CD4-positive, alpha-beta T cell (primary cell): Measurements from ENCODE around the gene RPL26. TPM values are rescaled to one million over a fixed set of nuclear protein-coding genes. Genes with fewer than 3 reads are reported as not detected.
"Not testable (repeated sequence)": the region's sequence is repeated elsewhere in the genome, so short reads cannot be mapped to it uniquely, and the experiment has no call there.

Experiments
- ATAC-seq: fragments of 200-7000 bp; cut with Tn5 transposase; one replicate; pipeline ENCODE4 v1.10.0; 2022; ENCODE audit warnings: mild to moderate bottlenecking; ENCODE audit not compliant: poor library complexity
- CTCF ChIA-PET: fragments of 350-600 bp; sonication (Branson Sonifier 250); formaldehyde crosslinking; loops from one replicate; lab custom pipeline; 2021; ENCODE audit warnings: antibody characterized with exemption, inconsistent platforms; lab: Charles Lee
- POLR2A ChIA-PET: fragments of 350-600 bp; sonication (Branson Sonifier 250); formaldehyde crosslinking; loops from one replicate; lab custom pipeline; 2021; ENCODE audit warnings: antibody characterized with exemption, inconsistent platforms; lab: Charles Lee
- DNase-seq, 14 experiments: peaks; one replicate each; pipeline ENCODE4 v3.0.0-alpha.2; 2013 to 2020; ENCODE audit warnings: mixed read lengths in 2 of 14
- H3K27ac ChIP-seq, 2 donors: one replicate each; pipeline versions ENCODE4 v1.5.1 to v1.7.0; 2013; ENCODE audit warnings: low read length in 2 of 2, low read depth in 1 of 2, mild to moderate bottlenecking in 1 of 2
- H3K27me3 ChIP-seq, 2 experiments: 1 replicate in 1 of 2; 2 replicates in 1 of 2; pipeline versions ENCODE4 v1.6.1 to v1.7.0; 2013; ENCODE audit warnings: low read length in 2 of 2, control low read depth in 1 of 2, mild to moderate bottlenecking in 1 of 2, moderate library complexity in 1 of 2; ENCODE audit not compliant: insufficient read depth in 2 of 2, control insufficient read depth in 1 of 2
- H3K36me3 ChIP-seq: one replicate; pipeline ENCODE4 v1.6.1; 2013; ENCODE audit warnings: low read length, control low read depth; ENCODE audit not compliant: insufficient read depth
- H3K4me1 ChIP-seq: one replicate; pipeline ENCODE4 v1.6.1; 2013; ENCODE audit warnings: low read length, control low read depth; ENCODE audit not compliant: insufficient read depth
- H3K4me3 ChIP-seq: one replicate; pipeline ENCODE4 v1.5.1; 2013; ENCODE audit warnings: mild to moderate bottlenecking, low read length, moderate library complexity
- H3K9me3 ChIP-seq, 2 experiments: 1 replicate in 1 of 2; 2 replicates in 1 of 2; pipeline versions ENCODE4 v1.6.1 to v1.7.0; 2013; ENCODE audit warnings: low read length in 2 of 2, mild to moderate bottlenecking in 2 of 2, control low read depth in 1 of 2, moderate library complexity in 1 of 2; ENCODE audit not compliant: control insufficient read depth in 1 of 2, insufficient read depth in 1 of 2
- H3K27ac Mint-ChIP-seq: one replicate; pipeline ENCODE4 v1.8.0; 2020; ENCODE audit warnings: mixed read lengths
- H3K27me3 Mint-ChIP-seq: one replicate; pipeline ENCODE4 v1.8.0; 2021; ENCODE audit warnings: mixed read lengths
- H3K36me3 Mint-ChIP-seq: one replicate; pipeline ENCODE4 v1.8.0; 2021; ENCODE audit warnings: low read depth, mixed read lengths
- H3K4me1 Mint-ChIP-seq: one replicate; pipeline ENCODE4 v1.8.0; 2021; ENCODE audit warnings: low read depth, mixed read lengths
- H3K4me3 Mint-ChIP-seq: one replicate; pipeline ENCODE4 v1.8.0; 2020; ENCODE audit warnings: mild to moderate bottlenecking, mixed read lengths
- H3K9me3 Mint-ChIP-seq: one replicate; pipeline ENCODE4 v1.8.0; 2020; ENCODE audit warnings: mixed read lengths
- intact Hi-C, 2 experiments: fragments of 100-400 bp; cut with DNase I in 1 of 2; cut with micrococcal nuclease in 1 of 2; formaldehyde crosslinking; loops; one replicate each; pipeline versions ENCODE4 v1.15.1 to v1.9.0; 2023 to 2025; cut with DNase I, micrococcal nuclease
- total RNA-seq, 174 experiments: library from RNA in 2 of 174; stranded (reverse) in 2 of 174; gene quantifications; one replicate each; pipeline ENCODE4 v1.2.3 and lab custom pipeline; 2021 to 2026
- TF ChIP-seq, protein P1 (sequence below): fragments of 200-600 bp; IDR thresholded peaks from one replicate; pipeline ENCODE4 v1.8.0; 2022; ENCODE audit warnings: antibody characterized with exemption, mild to moderate bottlenecking

Gene RPL26
- total RNA-seq, 2 experiments from 2014 or later: 2,959 to 3,104 TPM

DNA sequence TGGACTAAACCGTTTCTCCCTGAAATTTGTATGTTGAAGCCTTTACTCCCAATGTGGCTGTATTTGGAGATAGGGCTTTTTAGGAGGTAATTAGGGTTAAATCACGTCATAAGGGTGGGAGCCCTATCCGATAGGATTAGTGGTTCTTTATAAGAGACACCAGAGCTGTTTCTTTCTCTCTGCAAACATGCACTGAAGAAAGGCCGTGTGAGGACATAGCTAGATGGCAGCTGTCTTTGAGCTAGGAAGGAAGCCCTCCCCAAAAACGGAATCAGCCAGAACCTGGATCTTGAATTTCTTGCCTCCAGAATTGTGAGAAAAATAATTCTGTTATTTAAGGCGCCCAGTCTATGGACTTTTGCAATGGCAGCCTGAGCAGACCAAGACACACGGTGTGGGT, 29.3 kb downstream of the RPL26 start:
- H3K27ac ChIP-seq: no peak overlapping the region
- no peaks in the 10 kb centered on the region for H3K36me3 Mint-ChIP-seq
- ChIA-PET POLR2A (no interaction called here), CTCF (no interaction called here)
- no peak overlapping the region for H3K4me3 ChIP-seq
- no peaks in the 10 kb centered on the region for H3K4me1 ChIP-seq
- H3K27ac Mint-ChIP-seq: no peak overlapping the region
- H3K9me3 ChIP-seq: no peaks in the 10 kb centered on the region
- ATAC-seq: no peak
- no peaks in the 10 kb centered on the region for H3K36me3 ChIP-seq
- no peaks in the 10 kb centered on the region for H3K4me1 Mint-ChIP-seq
- H3K4me3 Mint-ChIP-seq: no peak overlapping the region
- H3K9me3 Mint-ChIP-seq: no peaks in the 10 kb centered on the region
- TF ChIP-seq, protein P1, sequence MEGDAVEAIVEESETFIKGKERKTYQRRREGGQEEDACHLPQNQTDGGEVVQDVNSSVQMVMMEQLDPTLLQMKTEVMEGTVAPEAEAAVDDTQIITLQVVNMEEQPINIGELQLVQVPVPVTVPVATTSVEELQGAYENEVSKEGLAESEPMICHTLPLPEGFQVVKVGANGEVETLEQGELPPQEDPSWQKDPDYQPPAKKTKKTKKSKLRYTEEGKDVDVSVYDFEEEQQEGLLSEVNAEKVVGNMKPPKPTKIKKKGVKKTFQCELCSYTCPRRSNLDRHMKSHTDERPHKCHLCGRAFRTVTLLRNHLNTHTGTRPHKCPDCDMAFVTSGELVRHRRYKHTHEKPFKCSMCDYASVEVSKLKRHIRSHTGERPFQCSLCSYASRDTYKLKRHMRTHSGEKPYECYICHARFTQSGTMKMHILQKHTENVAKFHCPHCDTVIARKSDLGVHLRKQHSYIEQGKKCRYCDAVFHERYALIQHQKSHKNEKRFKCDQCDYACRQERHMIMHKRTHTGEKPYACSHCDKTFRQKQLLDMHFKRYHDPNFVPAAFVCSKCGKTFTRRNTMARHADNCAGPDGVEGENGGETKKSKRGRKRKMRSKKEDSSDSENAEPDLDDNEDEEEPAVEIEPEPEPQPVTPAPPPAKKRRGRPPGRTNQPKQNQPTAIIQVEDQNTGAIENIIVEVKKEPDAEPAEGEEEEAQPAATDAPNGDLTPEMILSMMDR: no peak
- H3K27me3 Mint-ChIP-seq: peaks cover 5% of the 10 kb centered on the region
- intact Hi-C loops: no loop called here
- H3K27me3 ChIP-seq: no peaks in the 10 kb centered on the region
- DNase-seq: no peak

DNA sequence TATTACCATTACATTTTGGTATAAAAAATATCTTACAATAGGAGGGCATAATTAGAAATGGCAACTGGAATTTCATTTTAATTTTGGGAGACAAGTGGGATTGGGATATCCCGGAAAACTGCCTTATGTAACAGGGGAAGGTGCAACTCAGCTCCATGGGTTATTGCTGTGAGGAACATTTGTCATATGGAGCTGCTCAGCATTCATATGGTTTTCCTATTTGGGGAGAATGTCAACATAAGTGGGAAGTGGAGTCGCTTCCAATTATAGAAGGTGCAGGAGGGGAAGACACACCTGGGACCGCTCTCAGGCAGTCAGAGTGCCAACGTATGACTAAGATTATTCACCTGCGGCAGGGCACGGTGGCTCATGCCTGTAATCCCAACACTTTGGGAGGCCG, 32.7 kb downstream of the RPL26 start:
- H3K27ac Mint-ChIP-seq: no peak overlapping the region
- Histone ChIP-seq H3K9me3 (no peaks in the 10 kb centered on the region), H3K27ac (no peak overlapping the region), H3K4me1 (no peaks in the 10 kb centered on the region), H3K27me3 (peaks cover 0 to 10% of the 10 kb centered on the region in 2 experiments), H3K4me3 (no peak overlapping the region), H3K36me3 (no peaks in the 10 kb centered on the region)
- no peak for DNase-seq
- no peak overlapping the region for H3K4me3 Mint-ChIP-seq
- H3K27me3 Mint-ChIP-seq: peaks cover 27% of the 10 kb centered on the region
- ATAC-seq: no peak
- no peaks in the 10 kb centered on the region for H3K36me3 Mint-ChIP-seq
- POLR2A ChIA-PET: no interaction called here
- CTCF ChIA-PET: no interaction called here
- TF ChIP-seq, protein P1: no peak
- no peaks in the 10 kb centered on the region for H3K4me1 Mint-ChIP-seq
- H3K9me3 Mint-ChIP-seq: no peaks in the 10 kb centered on the region
- intact Hi-C loops: no loop called here

DNA sequence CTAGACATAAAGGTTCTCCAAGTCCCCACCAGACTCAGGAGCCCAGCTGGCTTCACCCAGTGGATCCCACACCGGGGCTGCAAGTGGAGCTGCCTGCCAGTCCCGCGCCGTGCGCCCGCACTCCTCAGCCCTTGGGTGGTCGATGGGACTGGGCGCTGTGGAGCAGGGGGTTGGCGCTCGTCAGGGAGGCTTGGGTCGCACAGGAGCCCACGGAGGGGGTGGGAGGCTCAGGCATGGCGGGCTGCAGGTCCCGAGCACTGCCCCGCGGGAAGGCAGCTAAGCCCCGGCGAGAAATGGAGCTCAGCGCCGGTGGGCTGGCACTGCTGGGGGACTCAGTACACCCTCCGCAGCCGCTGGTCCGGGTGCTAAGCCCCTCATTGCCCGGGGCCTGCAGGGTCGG, 36.0 kb downstream of the RPL26 start:
- H3K4me3 ChIP-seq, DNase-seq, H3K27ac ChIP-seq, H3K9me3 Mint-ChIP-seq, H3K27ac Mint-ChIP-seq, intact Hi-C loops, H3K36me3 ChIP-seq, H3K27me3 ChIP-seq, H3K9me3 ChIP-seq, ATAC-seq, H3K4me3 Mint-ChIP-seq, H3K4me1 ChIP-seq, H3K36me3 Mint-ChIP-seq, CTCF ChIA-PET, H3K4me1 Mint-ChIP-seq: not testable (repeated sequence)
- peaks cover 27% of the 10 kb centered on the region for H3K27me3 Mint-ChIP-seq
- POLR2A ChIA-PET: interaction anchor here (0.7 kb wide), 1 partner anchor 28 kb away, joined by 3 read pairs; no protein-coding TSS in a partner anchor

DNA sequence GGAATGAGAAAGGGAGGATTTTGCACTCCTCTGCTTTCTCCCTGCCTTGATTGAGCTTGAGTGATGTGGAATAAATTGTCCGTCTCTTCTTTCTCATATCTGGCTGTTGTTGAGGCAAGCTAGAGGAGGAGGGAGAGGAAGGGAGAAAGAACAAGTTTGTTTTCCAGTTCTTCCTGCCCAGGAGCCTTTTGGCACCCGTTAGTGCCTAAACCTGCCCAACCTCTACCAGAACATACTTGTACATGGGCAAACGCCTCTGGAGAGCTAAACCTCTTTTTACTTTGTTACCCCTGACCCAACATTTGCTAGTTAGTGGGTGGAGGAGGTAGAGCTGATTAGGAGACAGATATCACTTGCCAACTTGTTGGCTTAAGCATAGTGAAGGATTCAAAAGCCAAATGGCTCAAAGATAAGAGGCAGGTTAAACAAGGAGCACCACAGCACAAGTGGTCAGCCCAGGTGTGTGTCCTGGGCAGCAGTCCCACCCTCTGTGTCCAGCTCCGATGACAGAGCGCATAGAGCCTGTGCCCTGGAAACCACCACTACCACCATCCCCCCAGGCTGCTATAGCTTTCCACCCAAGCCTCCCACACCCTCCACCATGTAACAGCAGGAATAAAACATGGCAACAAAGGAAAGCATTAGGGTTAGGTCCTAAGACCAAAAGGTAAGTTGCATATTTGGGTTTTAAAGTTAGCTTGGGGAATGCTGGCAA, 36.9 kb downstream of the RPL26 start:
- Histone ChIP-seq H3K4me1 (no peaks in the 10 kb centered on the region), H3K27ac (no peak overlapping the region), H3K36me3 (no peaks in the 10 kb centered on the region), H3K4me3 (no peak overlapping the region), H3K27me3 (peaks cover 0 to 10% of the 10 kb centered on the region in 2 experiments), H3K9me3 (no peaks in the 10 kb centered on the region)
- H3K27me3 Mint-ChIP-seq: peaks cover 27% of the 10 kb centered on the region
- no peak overlapping the region for H3K4me3 Mint-ChIP-seq
- TF ChIP-seq, protein P1: no peak
- no peaks in the 10 kb centered on the region for H3K36me3 Mint-ChIP-seq
- no peak for DNase-seq
- no peaks in the 10 kb centered on the region for H3K4me1 Mint-ChIP-seq
- ATAC-seq: no peak
- no peak overlapping the region for H3K27ac Mint-ChIP-seq
- CTCF ChIA-PET: no interaction called here
- H3K9me3 Mint-ChIP-seq: no peaks in the 10 kb centered on the region
- POLR2A ChIA-PET: interaction anchor here (0.7 kb wide), 1 partner anchor 29 kb away, joined by 3 read pairs; no protein-coding TSS in a partner anchor
- intact Hi-C loops: no loop called here
